Measurements from ENCODE around the gene HS3ST5. TPM values are rescaled to one million over a fixed set of nuclear protein-coding genes. Genes with fewer than 3 reads are reported as not detected.

HS3ST5 gene
- polyA plus RNA-seq, 3 donors: not detected

GRCh38 chr6:114092943-114093342, 249.9 kb downstream of the HS3ST5 start:
- intact Hi-C loops (cut with micrococcal nuclease): no loop called here
- TF ChIP-seq, protein P1, sequence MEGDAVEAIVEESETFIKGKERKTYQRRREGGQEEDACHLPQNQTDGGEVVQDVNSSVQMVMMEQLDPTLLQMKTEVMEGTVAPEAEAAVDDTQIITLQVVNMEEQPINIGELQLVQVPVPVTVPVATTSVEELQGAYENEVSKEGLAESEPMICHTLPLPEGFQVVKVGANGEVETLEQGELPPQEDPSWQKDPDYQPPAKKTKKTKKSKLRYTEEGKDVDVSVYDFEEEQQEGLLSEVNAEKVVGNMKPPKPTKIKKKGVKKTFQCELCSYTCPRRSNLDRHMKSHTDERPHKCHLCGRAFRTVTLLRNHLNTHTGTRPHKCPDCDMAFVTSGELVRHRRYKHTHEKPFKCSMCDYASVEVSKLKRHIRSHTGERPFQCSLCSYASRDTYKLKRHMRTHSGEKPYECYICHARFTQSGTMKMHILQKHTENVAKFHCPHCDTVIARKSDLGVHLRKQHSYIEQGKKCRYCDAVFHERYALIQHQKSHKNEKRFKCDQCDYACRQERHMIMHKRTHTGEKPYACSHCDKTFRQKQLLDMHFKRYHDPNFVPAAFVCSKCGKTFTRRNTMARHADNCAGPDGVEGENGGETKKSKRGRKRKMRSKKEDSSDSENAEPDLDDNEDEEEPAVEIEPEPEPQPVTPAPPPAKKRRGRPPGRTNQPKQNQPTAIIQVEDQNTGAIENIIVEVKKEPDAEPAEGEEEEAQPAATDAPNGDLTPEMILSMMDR (IDR thresholded peaks at IDR 0.05): no peak
- Histone ChIP-seq H3K27me3 (ENCODE audit: control insufficient read depth in 2 of 2, insufficient read depth in 2 of 2, low read length in 2 of 2) (no peaks in the 10 kb centered on the region), H3K4me2 (replicated peaks; ENCODE audit: extremely low read depth, low read length, poor library complexity, severe bottlenecking) (no peak overlapping the region), H3K36me3 (replicated peaks in 1 of 2; ENCODE audit: control insufficient read depth in 1 of 2, insufficient read depth in 2 of 2, low read length in 2 of 2) (no peaks in the 10 kb centered on the region), H3K4me3 (replicated peaks in 1 of 3; ENCODE audit: low read depth in 2 of 3, low read length in 3 of 3) (no peak overlapping the region), H3K79me2 (ENCODE audit: insufficient read depth, low read length) (no peaks in the 10 kb centered on the region), H3K27ac (ENCODE audit: low read depth in 1 of 2, low read length in 2 of 2) (no peak overlapping the region), H3K4me1 (ENCODE audit: control insufficient read depth in 1 of 2, insufficient read depth in 2 of 2, low read length in 2 of 2) (no peaks in the 10 kb centered on the region), H2AFZ (ENCODE audit: insufficient read depth, low read depth, low read length, poor library complexity, severe bottlenecking) (no peak overlapping the region), H3K9ac (ENCODE audit: insufficient read depth, low read length, poor library complexity, severe bottlenecking) (no peak overlapping the region), H3K9me3 (replicated peaks in 1 of 2; ENCODE audit: control insufficient read depth in 1 of 2, insufficient read depth in 1 of 2, low read length in 2 of 2) (no peaks in the 10 kb centered on the region), H4K20me1 (ENCODE audit: insufficient read depth, low read length) (no peaks in the 10 kb centered on the region)
- peaks cover 4 to 6% (median 5%) of the 10 kb centered on the region in 3 donors for H3K27me3 Mint-ChIP-seq (ENCODE audit: low read depth in 3 of 3)
- no peak overlapping the region for H3K4me3 Mint-ChIP-seq
- H3K36me3 Mint-ChIP-seq: no peaks in the 10 kb centered on the region
- DNase-seq: no peak
- no peak overlapping the region for H3K27ac Mint-ChIP-seq
- no peaks in the 10 kb centered on the region for H3K4me1 Mint-ChIP-seq
- no peaks in the 10 kb centered on the region for H3K9me3 Mint-ChIP-seq
- 100% methylated on average over 1 of the region's 2 CpGs for WGBS (ENCODE audit: insufficient coverage)

DNA sequence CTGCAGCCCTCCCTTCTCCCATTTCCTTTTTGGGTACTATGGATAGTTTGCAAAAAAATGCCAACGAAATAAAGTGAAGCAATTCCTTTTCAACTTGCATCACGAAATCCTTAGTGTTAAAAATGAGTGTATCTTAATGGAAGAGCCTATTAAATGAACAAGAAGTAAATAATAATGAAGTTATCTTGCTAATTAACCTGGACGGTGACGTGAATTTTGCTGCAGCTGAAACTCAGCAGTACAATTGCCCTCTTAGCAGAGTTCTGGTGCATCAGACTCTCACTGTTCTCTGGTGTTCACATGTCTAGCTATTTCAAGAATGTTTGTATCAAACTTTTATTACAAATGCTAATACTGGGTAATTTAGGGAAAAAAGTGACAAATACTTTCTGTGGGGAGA, 252.2 kb downstream of the HS3ST5 start:
- intact Hi-C loops (cut with micrococcal nuclease): no loop called here
- Mint-ChIP-seq H3K4me3 (no peak overlapping the region), H3K9me3 (no peaks in the 10 kb centered on the region), H3K4me1 (no peaks in the 10 kb centered on the region), H3K27me3 (ENCODE audit: low read depth in 3 of 3) (peaks cover 3 to 5% (median 4%) of the 10 kb centered on the region in 3 donors), H3K36me3 (no peaks in the 10 kb centered on the region), H3K27ac (no peak overlapping the region)
- H2AFZ ChIP-seq (ENCODE audit: insufficient read depth, low read depth, low read length, poor library complexity, severe bottlenecking): no peak overlapping the region
- no peaks in the 10 kb centered on the region for H3K79me2 ChIP-seq (ENCODE audit: insufficient read depth, low read length)
- H3K9me3 ChIP-seq (replicated peaks in 1 of 2; ENCODE audit: control insufficient read depth in 1 of 2, insufficient read depth in 1 of 2, low read length in 2 of 2): no peaks in the 10 kb centered on the region
- no peaks in the 10 kb centered on the region for H3K36me3 ChIP-seq (replicated peaks in 1 of 2; ENCODE audit: control insufficient read depth in 1 of 2, insufficient read depth in 2 of 2, low read length in 2 of 2)
- DNase-seq: no peak
- H3K9ac ChIP-seq (ENCODE audit: insufficient read depth, low read length, poor library complexity, severe bottlenecking): no peak overlapping the region
- TF ChIP-seq, protein P1 (IDR thresholded peaks at IDR 0.05): no peak
- H3K4me3 ChIP-seq (replicated peaks in 1 of 3; ENCODE audit: low read depth in 2 of 3, low read length in 3 of 3): no peak overlapping the region
- H4K20me1 ChIP-seq (ENCODE audit: insufficient read depth, low read length): no peaks in the 10 kb centered on the region
- H3K27me3 ChIP-seq (ENCODE audit: control insufficient read depth in 2 of 2, insufficient read depth in 2 of 2, low read length in 2 of 2): no peaks in the 10 kb centered on the region
- H3K4me1 ChIP-seq (ENCODE audit: control insufficient read depth in 1 of 2, insufficient read depth in 2 of 2, low read length in 2 of 2): no peaks in the 10 kb centered on the region
- no CpG with 5 or more reads among the region's 4 CpGs for WGBS (ENCODE audit: insufficient coverage)
- H3K4me2 ChIP-seq (replicated peaks; ENCODE audit: extremely low read depth, low read length, poor library complexity, severe bottlenecking): no peak overlapping the region
- H3K27ac ChIP-seq (ENCODE audit: low read depth in 1 of 2, low read length in 2 of 2): no peak overlapping the region
